GM19239 (cell line): ENCODE measurements around the gene ADGRG6.
"Not testable (repeated sequence)": the region's sequence is repeated elsewhere in the genome, so short reads cannot be mapped to it uniquely, and the experiment has no call there.

ENCODE experiments used
- DNase-seq: peaks from one replicate; pipeline ENCODE4 v3.0.0; 2011; ENCODE audit warnings: low spot score; ENCODE audit not compliant: insufficient read length
- FAIRE-seq: peaks from 2 replicates; lab custom pipeline; 2011; peaks lifted over from hg19 to GRCh38; lab: Jason Lieb, UNC

Gene ADGRG6

DNA sequence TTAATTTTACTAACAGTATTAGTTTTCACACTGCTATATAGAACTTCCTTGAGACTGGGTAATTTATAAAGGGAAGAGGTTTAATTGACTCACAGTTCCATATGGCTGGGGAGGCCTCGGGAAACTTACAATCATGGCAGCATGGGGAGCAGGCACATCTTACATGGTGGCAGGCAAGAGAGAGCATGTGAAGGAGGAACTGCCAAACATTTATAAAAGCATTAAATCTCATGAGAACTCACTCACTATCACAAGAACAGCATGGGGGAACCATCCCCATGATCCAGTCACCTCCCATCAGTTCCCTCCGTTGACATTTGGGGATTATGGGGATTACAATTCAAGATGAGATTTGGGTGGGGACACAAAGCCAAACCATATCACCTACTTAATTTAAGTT lies 126.7 kb downstream of the ADGRG6 start:
- FAIRE-seq = not testable (repeated sequence)

DNA sequence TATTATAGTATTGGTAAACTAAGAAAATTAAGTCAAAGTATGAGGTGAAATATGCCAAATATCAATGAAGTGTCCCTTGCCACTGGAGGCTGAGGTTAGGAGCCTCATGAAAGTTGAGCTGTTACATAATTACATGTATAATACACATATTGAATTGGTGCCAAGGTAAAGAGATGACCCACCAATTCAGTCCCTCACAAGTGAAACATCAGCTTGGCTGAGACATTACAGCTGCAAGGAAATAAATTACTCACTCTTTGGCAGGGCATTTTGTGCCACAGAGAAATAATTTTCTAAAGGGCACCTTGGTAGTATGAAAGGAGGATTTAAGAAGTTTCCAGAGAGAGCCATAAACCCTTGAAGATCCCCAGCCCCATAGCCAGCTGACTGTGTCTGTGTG lies 127.4 kb downstream of the ADGRG6 start:
- FAIRE-seq (no peak), DNase-seq (no peak)

More for the DNA sequence above, 126.7 kb downstream of the ADGRG6 start:
- not testable (repeated sequence) for DNase-seq

- FAIRE-seq (no peak), DNase-seq (no peak)
These were observed 131.6 kb downstream of the ADGRG6 start for GRCh38 chr6:142433419-142433818.

GRCh38 chr6:142438898-142439297 lies 137.1 kb downstream of the ADGRG6 start:
- FAIRE-seq (no peak), DNase-seq (no peak)

- no peak for FAIRE-seq
- no peak for DNase-seq
These were observed 138.9 kb downstream of the ADGRG6 start for GRCh38 chr6:142440600-142441293.

DNA sequence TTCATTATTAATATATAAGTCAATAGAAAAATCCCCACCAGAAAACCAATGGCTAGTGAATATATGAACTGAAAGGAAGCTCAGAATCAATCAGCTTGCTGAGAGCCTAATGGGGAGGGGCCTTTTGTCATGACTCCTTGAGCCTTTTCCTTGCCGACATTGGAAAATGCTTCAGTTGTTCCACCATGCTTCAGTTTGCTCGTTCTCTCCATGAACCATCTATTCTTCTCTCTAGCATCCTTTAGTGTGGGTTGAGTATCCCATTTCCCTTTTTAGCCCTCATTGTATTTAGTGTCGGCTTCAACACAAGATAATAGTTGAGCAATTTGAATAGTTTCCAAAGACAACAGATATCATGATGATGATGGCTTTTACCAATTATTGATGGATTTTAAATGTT lies 139.9 kb downstream of the ADGRG6 start:
- no peak for DNase-seq
- no peak for FAIRE-seq

GRCh38 chr6:142443102-142443501 lies 141.3 kb downstream of the ADGRG6 start:
- no peak for FAIRE-seq
- no peak for DNase-seq

DNA sequence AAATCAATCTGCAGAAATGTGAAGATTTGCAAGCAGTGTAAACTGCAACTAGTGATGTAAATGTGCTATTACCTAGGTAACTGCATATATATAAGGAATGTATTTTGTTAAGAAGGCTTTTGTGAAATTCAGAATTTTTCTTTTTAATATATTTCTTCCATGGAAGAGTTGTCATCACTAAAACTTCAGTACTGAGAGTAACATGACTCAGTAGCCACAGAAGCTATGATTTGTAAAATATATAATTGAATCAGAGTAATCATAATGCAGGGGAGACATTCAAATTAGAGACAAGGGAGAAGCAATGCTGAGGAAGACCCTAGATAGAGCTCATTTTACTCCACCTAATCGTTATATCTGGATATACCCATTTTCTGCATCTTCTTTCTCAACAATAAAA lies 141.7 kb downstream of the ADGRG6 start:
- FAIRE-seq (no peak), DNase-seq (no peak)

- FAIRE-seq = no peak
- no peak for DNase-seq
These were observed 142.6 kb downstream of the ADGRG6 start for GRCh38 chr6:142444376-142444775.

DNA sequence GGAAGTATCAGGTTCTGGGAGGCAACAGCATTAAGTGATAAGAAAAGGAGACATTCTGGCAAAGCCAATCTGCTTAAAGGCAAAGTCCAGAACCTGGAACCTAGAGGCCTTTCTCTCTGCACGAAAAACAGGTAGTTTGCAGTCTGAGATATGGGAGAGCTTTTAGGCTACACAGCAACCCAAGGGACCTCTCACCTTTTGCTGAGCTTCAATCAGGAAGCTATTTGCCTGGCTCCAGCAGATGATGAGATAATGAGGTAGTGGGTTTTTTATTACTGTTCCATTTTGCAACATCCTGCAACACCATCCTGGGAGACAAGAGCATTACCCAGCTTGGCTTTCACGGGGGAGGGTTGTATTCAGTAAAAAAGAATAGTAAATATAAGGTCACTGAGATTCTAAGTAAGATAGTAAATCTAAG lies 143.1 kb downstream of the ADGRG6 start:
- FAIRE-seq (no peak), DNase-seq (no peak)

GRCh38 chr6:142446168-142446567 lies 144.4 kb downstream of the ADGRG6 start:
- FAIRE-seq = no peak
- DNase-seq = no peak

DNA sequence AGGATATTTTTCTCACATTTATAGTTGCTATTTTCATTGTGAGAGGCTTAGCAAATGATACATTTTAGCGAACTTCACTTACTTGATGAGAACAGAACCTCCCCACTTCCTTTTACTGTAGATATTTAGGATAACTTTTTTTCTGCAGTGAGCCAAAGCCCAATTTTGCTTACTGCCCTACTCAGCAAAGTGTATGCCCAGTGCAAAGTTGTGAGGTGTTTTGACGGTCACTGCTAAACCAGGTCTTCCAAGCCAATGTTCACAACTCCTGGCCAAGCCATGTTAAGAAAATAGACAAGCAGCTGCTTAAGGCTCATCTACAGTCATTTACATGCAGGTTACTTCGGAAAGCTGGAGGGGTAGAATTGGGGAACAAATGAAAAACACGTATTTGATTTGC lies 144.8 kb downstream of the ADGRG6 start:
- DNase-seq (no peak), FAIRE-seq (no peak)

DNA sequence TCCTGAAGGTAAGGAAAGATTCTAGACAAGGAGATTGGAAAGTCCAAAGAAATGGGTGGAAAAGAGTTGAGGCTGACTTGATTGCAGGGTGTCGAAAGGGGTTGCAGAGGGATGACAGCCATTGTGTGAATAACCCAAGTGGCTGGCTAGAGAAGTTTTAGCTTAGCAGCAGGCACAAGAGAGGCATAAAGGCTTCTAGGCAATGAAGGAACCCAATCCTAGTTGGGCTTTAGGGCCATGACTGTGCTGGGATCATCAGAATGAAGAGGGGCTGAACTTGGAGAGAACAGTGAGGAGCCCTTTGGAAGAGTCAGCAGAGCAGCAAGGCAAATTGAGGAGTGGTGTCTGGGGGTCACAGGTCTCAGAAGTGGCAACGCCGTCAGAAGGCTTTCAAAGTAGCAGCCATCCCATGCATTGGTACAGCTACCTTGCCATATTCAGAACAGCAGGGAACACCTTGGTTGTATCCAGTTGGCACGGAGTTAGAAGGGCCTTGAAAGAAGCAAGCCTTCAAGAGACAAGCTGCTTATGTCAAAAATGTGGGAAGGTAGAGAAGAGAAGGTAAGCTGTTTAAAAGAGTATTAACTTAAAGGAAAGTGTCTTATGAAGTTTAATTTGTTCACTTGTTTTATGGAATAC lies 146.4 kb downstream of the ADGRG6 start:
- FAIRE-seq (no peak), DNase-seq (no peak)

- not testable (repeated sequence) for DNase-seq, FAIRE-seq
These were observed 149.0 kb downstream of the ADGRG6 start for GRCh38 chr6:142450856-142451255.

GRCh38 chr6:142452993-142453392 lies 151.2 kb downstream of the ADGRG6 start:
- no peak for FAIRE-seq
- no peak for DNase-seq

DNA sequence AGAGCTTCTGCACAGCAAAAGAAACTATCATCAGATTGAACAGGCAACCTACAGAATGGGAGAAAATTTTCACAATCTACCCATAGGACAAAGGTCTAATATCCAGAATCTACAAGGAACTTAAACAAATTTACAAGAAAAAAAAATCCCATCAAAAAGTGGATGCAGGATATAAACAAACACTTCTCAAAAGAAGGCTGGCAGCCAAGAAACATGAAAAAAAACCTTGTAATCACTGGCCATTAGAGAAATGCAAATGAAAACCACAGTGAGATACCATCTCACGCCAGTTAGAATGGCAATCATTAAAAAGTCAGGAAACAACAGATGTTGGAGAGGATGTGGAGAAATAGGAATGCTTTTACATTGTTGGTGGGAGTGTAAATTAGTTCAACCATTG lies 152.4 kb downstream of the ADGRG6 start:
- FAIRE-seq = not testable (repeated sequence)

DNA sequence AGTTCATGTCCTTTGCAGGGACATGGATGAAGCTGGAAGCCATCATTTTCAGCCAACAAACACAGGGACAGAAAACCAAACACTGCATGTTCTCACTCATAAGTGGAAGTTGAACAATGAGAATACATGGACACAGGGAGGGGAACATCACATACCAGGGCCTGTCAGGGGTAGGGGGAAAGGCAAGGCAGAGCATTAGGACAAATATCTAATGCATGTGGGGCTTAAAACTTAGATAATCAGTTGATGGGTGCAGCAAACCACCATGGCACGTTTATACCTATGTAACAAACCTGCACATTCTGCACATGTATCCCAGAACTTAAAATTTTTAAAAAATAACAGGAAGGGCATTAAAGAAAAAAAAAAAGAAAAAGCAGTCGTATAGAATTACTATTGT lies 153.0 kb downstream of the ADGRG6 start:
- FAIRE-seq, DNase-seq: not testable (repeated sequence)

More for the DNA sequence above, 152.4 kb downstream of the ADGRG6 start:
- DNase-seq = not testable (repeated sequence)

DNA sequence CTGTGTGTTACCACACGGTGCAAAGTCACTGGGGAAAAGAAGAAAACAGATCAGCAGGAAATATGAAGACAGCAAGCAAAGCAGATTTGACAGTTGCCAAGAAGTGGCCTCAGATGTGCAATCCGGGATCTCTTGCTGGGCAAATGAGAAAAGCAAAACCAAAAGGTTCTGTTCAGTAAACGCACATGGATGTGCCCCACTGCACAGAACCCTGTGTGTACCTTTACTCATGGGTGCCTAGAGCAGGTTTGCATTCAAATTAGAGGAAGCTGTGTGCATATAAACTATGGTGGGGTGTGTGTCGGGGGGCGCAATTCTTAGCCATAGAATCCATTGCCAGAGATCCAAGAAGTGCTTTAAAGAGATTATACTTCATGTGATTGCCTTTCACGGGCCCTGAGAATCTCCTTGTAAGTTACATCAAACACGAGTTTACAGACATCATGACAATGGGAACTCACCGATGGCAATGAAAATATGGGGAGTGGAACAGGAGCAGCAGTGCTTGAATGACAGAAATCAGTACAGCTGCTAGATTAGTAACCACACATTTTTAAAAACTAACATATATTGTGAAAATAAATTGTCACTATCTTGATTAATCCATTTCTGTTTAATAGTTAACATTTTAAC lies 154.3 kb downstream of the ADGRG6 start:
- FAIRE-seq (no peak), DNase-seq (no peak)

GRCh38 chr6:142457638-142458406 lies 156.0 kb downstream of the ADGRG6 start:
- DNase-seq (no peak), FAIRE-seq (no peak)

GRCh38 chr6:142458836-142459235 lies 157.0 kb downstream of the ADGRG6 start:
- FAIRE-seq (no peak), DNase-seq (no peak)

DNA sequence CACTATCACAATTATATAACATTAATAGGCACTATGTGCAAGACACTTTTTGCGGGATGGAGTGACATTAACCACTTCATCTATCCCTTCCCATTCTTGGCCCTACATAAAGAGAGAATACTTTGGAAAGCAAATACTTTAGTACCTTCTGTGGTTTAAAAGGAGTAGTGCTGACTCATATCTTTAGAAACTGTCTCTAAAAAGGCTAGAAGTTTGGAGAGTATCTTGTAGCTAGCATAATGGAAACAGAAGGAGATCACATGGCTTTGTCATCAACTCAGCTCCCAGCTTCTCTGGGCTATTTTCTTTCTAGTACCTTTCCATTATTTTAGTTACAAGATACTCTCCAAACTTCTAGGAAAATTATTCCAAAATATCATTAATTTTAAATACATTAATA lies 157.5 kb downstream of the ADGRG6 start:
- FAIRE-seq (no peak), DNase-seq (no peak)
